ENCODE results near the gene SPINT2.

DNA sequence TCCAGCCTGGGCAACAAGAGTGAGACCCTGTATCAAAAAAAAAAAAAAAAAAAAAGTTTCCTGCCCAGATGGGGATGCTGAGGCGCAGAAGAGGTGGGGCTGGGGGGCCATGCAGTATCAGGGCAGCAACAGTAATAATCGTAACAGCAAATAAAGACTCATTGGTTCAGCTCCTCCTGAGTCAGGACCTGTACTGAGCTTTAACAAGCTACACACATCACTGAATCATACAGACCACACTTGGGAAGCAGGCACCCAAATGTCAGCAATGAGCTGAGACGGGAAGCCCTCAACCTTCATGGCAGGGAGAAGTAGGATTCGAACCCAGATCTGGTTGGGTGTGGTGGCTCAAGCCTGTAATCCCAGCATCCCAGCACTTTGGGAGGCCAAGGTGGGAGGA is 29.8 kb upstream of the SPINT2 start:
- TF ChIP-seq SP1 (IDR thresholded peaks at IDR 0.05) = no peak
- no peak for TF ChIP-seq FOXA1 (IDR thresholded peaks at IDR 0.05)
- TF ChIP-seq TARDBP (IDR thresholded peaks at IDR 0.05) = no peak
- TF ChIP-seq L3MBTL2 (conservative IDR thresholded peaks at IDR 0.05) = no peak
- no peak for TF ChIP-seq HDGF (IDR thresholded peaks at IDR 0.05; ENCODE audit: borderline replicate concordance)
- TF ChIP-seq FOXM1 (IDR thresholded peaks at IDR 0.05; ENCODE audit: borderline replicate concordance) = no peak
- TF ChIP-seq FOXK2 (IDR thresholded peaks at IDR 0.05) = no peak
- TF ChIP-seq, protein P1, sequence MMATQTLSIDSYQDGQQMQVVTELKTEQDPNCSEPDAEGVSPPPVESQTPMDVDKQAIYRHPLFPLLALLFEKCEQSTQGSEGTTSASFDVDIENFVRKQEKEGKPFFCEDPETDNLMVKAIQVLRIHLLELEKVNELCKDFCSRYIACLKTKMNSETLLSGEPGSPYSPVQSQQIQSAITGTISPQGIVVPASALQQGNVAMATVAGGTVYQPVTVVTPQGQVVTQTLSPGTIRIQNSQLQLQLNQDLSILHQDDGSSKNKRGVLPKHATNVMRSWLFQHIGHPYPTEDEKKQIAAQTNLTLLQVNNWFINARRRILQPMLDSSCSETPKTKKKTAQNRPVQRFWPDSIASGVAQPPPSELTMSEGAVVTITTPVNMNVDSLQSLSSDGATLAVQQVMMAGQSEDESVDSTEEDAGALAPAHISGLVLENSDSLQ (IDR thresholded peaks at IDR 0.05) = no peak
- no peak for TF ChIP-seq BHLHE40 (IDR thresholded peaks at IDR 0.05; ENCODE audit: borderline replicate concordance)
- no peak for TF ChIP-seq ZNF384 (IDR thresholded peaks at IDR 0.05)
